NCI-H510A (cell line): Measurements from ENCODE around the gene PLSCR4.

ENCODE experiments used
- DNase-seq: peaks from one replicate; lab custom pipeline; 2025; lab: John Stamatoyannopoulos, UW

The PLSCR4 gene

GRCh38 chr3:146160964-146161662, 89.8 kb downstream of the PLSCR4 start, which contains the start of gene PLOD2:
Gene PLOD2, minus strand, starts transcription at chr3:146161184. Its CDS starts 195 bp downstream, at chr3:146160989.
- peak; percentile 72 for DNase-seq

- no peak for DNase-seq
These were observed 90.5 kb downstream of the PLSCR4 start for GRCh38 chr3:146160321-146160963.

GRCh38 chr3:146159616-146160320, 91.1 kb downstream of the PLSCR4 start:
- DNase-seq, result peak; percentile 14

- DNase-seq, result no peak
These were observed 91.9 kb downstream of the PLSCR4 start for GRCh38 chr3:146159037-146159436.

GRCh38 chr3:146157325-146158060, 93.4 kb downstream of the PLSCR4 start:
- DNase-seq, result no peak

GRCh38 chr3:146156666-146157314, 94.1 kb downstream of the PLSCR4 start:
- peak; percentile 13 for DNase-seq

GRCh38 chr3:146156095-146156494, 94.8 kb downstream of the PLSCR4 start:
- DNase-seq, result no peak

GRCh38 chr3:146154995-146155394, 95.9 kb downstream of the PLSCR4 start:
- no peak for DNase-seq

- no peak for DNase-seq
These were observed 96.6 kb downstream of the PLSCR4 start for GRCh38 chr3:146154316-146154715.

GRCh38 chr3:146153429-146153828, 97.5 kb downstream of the PLSCR4 start:
- DNase-seq, result no peak

GRCh38 chr3:146152834-146153233, 98.1 kb downstream of the PLSCR4 start:
- DNase-seq, result no peak

GRCh38 chr3:146148468-146148931, 102.4 kb downstream of the PLSCR4 start:
- DNase-seq, result no peak

GRCh38 chr3:146145642-146146041, 105.3 kb downstream of the PLSCR4 start:
- no peak for DNase-seq

GRCh38 chr3:146142757-146143156, 108.1 kb downstream of the PLSCR4 start:
- no peak for DNase-seq
